NCI-H1417 (cell line): Measurements from ENCODE around the gene CLDND2.
"Not testable (repeated sequence)": the region's sequence is repeated elsewhere in the genome, so short reads cannot be mapped to it uniquely, and the experiment has no call there.

Experiments used
- DNase-seq, 3 experiments: peaks; one replicate each; lab custom pipeline; 2025; lab: John Stamatoyannopoulos, UW

Gene CLDND2, protein sequence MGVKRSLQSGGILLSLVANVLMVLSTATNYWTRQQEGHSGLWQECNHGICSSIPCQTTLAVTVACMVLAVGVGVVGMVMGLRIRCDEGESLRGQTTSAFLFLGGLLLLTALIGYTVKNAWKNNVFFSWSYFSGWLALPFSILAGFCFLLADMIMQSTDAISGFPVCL

GRCh38 chr19:51368366-51369282 is at the start of gene CLDND2:
TSS of gene CLDND2 (minus strand) at chr19:51369003. CDS start at chr19:51368577, 426 bp downstream.
- no peak for DNase-seq

GRCh38 chr19:51417810-51418157 is 49.0 kb upstream of the CLDND2 start:
- DNase-seq: no peak

- no peak for DNase-seq
These were observed 48.5 kb upstream of the CLDND2 start, which contains the start of gene SIGLEC10 for GRCh38 chr19:51417107-51417809. TSS of gene SIGLEC10 (minus strand) at chr19:51417642. CDS start at chr19:51417581, 61 bp downstream.

- DNase-seq: not testable (repeated sequence)
These were observed 47.6 kb upstream of the CLDND2 start for GRCh38 chr19:51416422-51416821.

- DNase-seq: no peak
These were observed 46.4 kb upstream of the CLDND2 start for GRCh38 chr19:51415187-51415586.

GRCh38 chr19:51410950-51411748 is 42.3 kb upstream of the CLDND2 start:
- DNase-seq: no peak

DNA sequence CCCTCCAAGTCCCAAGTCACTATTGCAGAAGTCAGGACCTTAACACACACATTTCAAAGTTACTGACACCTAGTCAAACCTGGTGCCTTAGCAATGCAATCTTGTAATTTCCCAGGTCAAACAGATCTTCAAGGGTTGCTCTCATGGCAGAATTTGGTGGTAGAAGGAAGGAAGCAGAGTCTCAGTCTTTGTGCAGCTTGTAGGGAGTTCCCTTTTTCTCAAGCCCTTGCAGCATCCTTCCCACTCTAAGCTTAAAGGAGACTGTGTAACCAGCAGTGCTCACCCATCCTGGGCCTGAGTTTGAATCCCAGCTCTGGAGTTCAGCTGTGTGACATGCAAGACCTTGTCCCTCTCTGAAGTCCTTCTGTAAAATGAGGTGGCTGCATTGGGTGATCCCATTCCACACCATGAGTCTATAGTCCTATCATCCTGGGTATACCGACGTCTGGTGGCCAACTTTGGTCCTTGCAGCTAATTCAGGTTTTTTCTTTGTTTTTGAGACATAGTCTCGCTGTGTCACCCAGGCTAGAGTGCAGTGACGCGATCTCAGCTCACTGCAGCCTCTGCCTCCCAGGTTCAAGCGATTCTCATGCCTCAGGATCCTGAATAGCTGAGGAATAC is 38.8 kb upstream of the CLDND2 start:
- no peak for DNase-seq

DNA sequence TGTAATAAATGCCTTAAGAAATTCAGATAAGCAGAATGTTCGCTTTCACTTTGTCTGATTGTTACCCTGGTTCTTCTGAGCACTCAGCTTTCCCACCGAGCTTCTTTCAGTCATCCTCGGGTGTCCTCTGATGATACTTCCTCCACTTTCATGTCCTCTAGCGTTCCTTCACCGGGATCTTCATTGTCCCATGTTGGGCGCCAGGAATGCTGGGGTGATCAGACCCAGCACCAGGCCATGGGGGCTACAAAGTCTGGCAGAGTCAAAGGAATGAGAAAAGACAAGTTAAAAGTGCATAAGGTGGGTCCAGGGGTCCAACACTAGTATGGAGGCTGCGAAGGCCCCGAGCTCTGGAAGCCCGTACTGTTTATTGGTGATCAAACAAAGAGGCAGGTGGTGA is 33.3 kb upstream of the CLDND2 start:
- DNase-seq: no peak

GRCh38 chr19:51399936-51400335 is 31.1 kb upstream of the CLDND2 start:
- DNase-seq: not testable (repeated sequence)

- no peak for DNase-seq
These were observed 30.4 kb upstream of the CLDND2 start for GRCh38 chr19:51399231-51399630.

DNA sequence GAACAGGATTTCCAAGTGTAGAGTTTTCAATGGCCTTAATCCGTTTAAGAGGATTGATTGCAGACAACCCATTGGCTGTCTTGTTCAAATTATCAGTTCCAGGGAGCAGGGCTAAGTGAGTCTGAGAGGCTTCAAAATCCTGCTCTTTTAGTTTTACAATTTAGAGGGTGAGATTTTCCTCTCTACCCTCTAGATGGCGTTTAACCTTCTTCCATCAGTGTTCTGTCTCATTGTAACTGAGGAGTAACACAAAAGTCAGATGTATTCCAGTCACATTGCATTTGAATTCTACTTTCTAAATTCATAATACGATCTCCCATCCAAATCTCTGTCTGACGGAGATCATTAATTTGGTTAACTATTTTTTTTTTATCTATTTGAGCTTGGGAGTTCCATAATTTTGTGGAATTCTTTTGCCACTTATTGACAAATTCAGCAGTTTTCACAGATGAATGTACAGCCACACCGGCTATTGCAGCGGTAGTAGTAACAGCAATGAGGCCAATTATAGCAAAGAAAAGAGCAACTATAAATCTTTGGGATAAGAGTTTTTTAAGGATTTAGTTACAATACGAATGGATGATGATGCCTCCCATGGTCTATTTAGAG is 29.4 kb upstream of the CLDND2 start:
- DNase-seq: peak in 1 of 3 experiments; percentile 3

- DNase-seq: not testable (repeated sequence)
These were observed 28.6 kb upstream of the CLDND2 start for GRCh38 chr19:51397453-51397852.

GRCh38 chr19:51396175-51396574 is 27.4 kb upstream of the CLDND2 start:
- no peak for DNase-seq

GRCh38 chr19:51394050-51394836 is 25.4 kb upstream of the CLDND2 start:
- DNase-seq: no peak

GRCh38 chr19:51392701-51393100 is 23.9 kb upstream of the CLDND2 start:
- DNase-seq: no peak

- DNase-seq: no peak
These were observed 22.3 kb upstream of the CLDND2 start for GRCh38 chr19:51391073-51391611.

DNA sequence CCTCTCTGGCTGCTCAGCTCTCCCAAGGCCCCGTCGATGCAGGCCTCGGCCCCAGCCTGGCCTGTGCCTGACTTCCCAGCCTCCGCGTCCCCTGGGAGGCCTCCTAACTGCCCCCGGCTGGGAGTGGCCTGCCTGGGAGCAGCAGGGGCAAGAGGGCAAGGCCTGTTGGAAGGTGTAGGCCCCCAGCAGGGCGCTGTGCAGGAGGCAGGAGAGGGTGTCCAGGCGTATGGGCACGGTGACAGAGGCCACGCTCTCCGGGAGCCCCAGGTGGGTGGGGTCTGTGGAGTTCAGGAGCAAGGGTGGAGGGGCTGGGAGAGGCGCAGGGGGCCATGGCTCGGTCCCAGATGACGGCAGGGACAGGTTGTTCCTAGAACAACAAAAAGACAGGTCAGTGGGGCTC is 20.3 kb upstream of the CLDND2 start:
- DNase-seq: no peak

GRCh38 chr19:51387924-51388389 is 19.2 kb upstream of the CLDND2 start, which contains the start of gene LIM2:
TSS of gene LIM2 (minus strand) at chr19:51387974. CDS start at chr19:51387443, 531 bp downstream.
- no peak for DNase-seq

GRCh38 chr19:51386882-51387520 is 18.2 kb upstream of the CLDND2 start:
- no peak for DNase-seq
